Measurements from ENCODE around the gene NXNL1. TPM values are rescaled to one million over a fixed set of nuclear protein-coding genes. Genes with fewer than 3 reads are reported as not detected.
"Not testable (repeated sequence)": the region's sequence is repeated elsewhere in the genome, so short reads cannot be mapped to it uniquely, and the experiment has no call there.

NXNL1 gene
- total RNA-seq, result not detected in 2 replicates
- not detected for polyA plus RNA-seq (2012)

GRCh38 chr19:17460372-17461230 lies at the start of gene NXNL1:
Gene NXNL1 (minus strand): TSS chr19:17460926. CDS start chr19:17460869, 57 bp downstream.
- DNase-seq (ENCODE audit: low read depth), result no peak

GRCh38 chr19:17508558-17508933 lies 47.8 kb upstream of the NXNL1 start:
- DNase-seq (ENCODE audit: low read depth), result not testable (repeated sequence)

- peak; percentile 40 for DNase-seq (ENCODE audit: low read depth)
Observed at GRCh38 chr19:17506745-17507144, 46.0 kb upstream of the NXNL1 start.

GRCh38 chr19:17505223-17505622 lies 44.5 kb upstream of the NXNL1 start:
- DNase-seq (ENCODE audit: low read depth), result no peak

GRCh38 chr19:17504456-17504855 lies 43.7 kb upstream of the NXNL1 start:
- no peak for DNase-seq (ENCODE audit: low read depth)

- peak; percentile 45 for DNase-seq (ENCODE audit: low read depth)
Observed at GRCh38 chr19:17504030-17504429, 43.3 kb upstream of the NXNL1 start.

GRCh38 chr19:17503240-17503639 lies 42.5 kb upstream of the NXNL1 start:
- no peak for DNase-seq (ENCODE audit: low read depth)

- no peak for DNase-seq (ENCODE audit: low read depth)
Observed at GRCh38 chr19:17500447-17501198, 39.9 kb upstream of the NXNL1 start.

GRCh38 chr19:17499648-17500446 lies 39.1 kb upstream of the NXNL1 start:
- peak; percentile 31 for DNase-seq (ENCODE audit: low read depth)

GRCh38 chr19:17499025-17499424 lies 38.3 kb upstream of the NXNL1 start:
- DNase-seq (ENCODE audit: low read depth), result peak; percentile 47

GRCh38 chr19:17497149-17497798 lies 36.5 kb upstream of the NXNL1 start:
- DNase-seq (ENCODE audit: low read depth), result no peak

- DNase-seq (ENCODE audit: low read depth), result peak; percentile 84
Observed at GRCh38 chr19:17496337-17496997, 35.7 kb upstream of the NXNL1 start.

GRCh38 chr19:17495639-17496296 lies 35.0 kb upstream of the NXNL1 start:
- DNase-seq (ENCODE audit: low read depth), result peak; percentile 89

- no peak for DNase-seq (ENCODE audit: low read depth)
Observed at GRCh38 chr19:17491287-17491686, 30.6 kb upstream of the NXNL1 start.

GRCh38 chr19:17490411-17490810 lies 29.7 kb upstream of the NXNL1 start:
- no peak for DNase-seq (ENCODE audit: low read depth)

- no peak for DNase-seq (ENCODE audit: low read depth)
Observed at GRCh38 chr19:17489392-17490030, 28.8 kb upstream of the NXNL1 start.

- no peak for DNase-seq (ENCODE audit: low read depth)
Observed at GRCh38 chr19:17488593-17489391, 28.1 kb upstream of the NXNL1 start.

GRCh38 chr19:17487284-17488121 lies 26.8 kb upstream of the NXNL1 start:
- DNase-seq (ENCODE audit: low read depth), result no peak

All from myocyte (in vitro differentiated cells).